Fibroblast of pulmonary artery (primary cell): ENCODE results near the gene SRRM3.
A peak's percentile ranks its signal among the peaks of the same experiment; 100 is the strongest.

ENCODE experiments used
- DNase-seq: peaks from one replicate; pipeline ENCODE4 v3.0.0-alpha.2; 2010; ENCODE audit warnings: low read depth
- H3K4me3 ChIP-seq: replicated peaks from 2 replicates; pipeline ENCODE4 v1.5.1; 2011; ENCODE audit warnings: low read depth, mild to moderate bottlenecking, control low read depth, low read length, moderate library complexity
- CTCF ChIP-seq: IDR thresholded peaks from 2 replicates; pipeline ENCODE4 v1.5.1; 2011; ENCODE audit warnings: mild to moderate bottlenecking, control low read depth, low read length, inconsistent platforms; ENCODE audit errors: missing control alignments

Gene SRRM3

GRCh38 chr7:76325092-76325491 lies 123.4 kb downstream of the SRRM3 start:
- DNase-seq, result no peak
- H3K4me3 ChIP-seq, result no peak overlapping the region
- TF ChIP-seq CTCF, result no peak

- TF ChIP-seq CTCF, result no peak
- no peak for DNase-seq
- no peak overlapping the region for H3K4me3 ChIP-seq
Observed at GRCh38 chr7:76325811-76326210, 124.1 kb downstream of the SRRM3 start.

- DNase-seq, result peak; percentile 80
- no peak overlapping the region for H3K4me3 ChIP-seq
- TF ChIP-seq CTCF, result no peak
Observed at GRCh38 chr7:76326646-76327233, 125.0 kb downstream of the SRRM3 start.

- DNase-seq, result no peak
- TF ChIP-seq CTCF, result no peak
- no peak overlapping the region for H3K4me3 ChIP-seq
Observed at GRCh38 chr7:76327610-76328009, 125.9 kb downstream of the SRRM3 start.

- no peak for TF ChIP-seq CTCF
- H3K4me3 ChIP-seq, result no peak overlapping the region
- no peak for DNase-seq
Observed at GRCh38 chr7:76328389-76328788, 126.7 kb downstream of the SRRM3 start.

GRCh38 chr7:76329479-76329878 lies 127.8 kb downstream of the SRRM3 start:
- H3K4me3 ChIP-seq, result no peak overlapping the region
- no peak for TF ChIP-seq CTCF
- no peak for DNase-seq

GRCh38 chr7:76330261-76330660 lies 128.6 kb downstream of the SRRM3 start:
- H3K4me3 ChIP-seq, result no peak overlapping the region
- TF ChIP-seq CTCF, result no peak
- no peak for DNase-seq
